A673 (cell line): ENCODE measurements around the gene CSRP1. TPM values are rescaled to one million over a fixed set of nuclear protein-coding genes. Genes with fewer than 3 reads are reported as not detected.
A peak's percentile ranks its signal among the peaks of the same experiment; 100 is the strongest.
"Not testable (repeated sequence)": the region's sequence is repeated elsewhere in the genome, so short reads cannot be mapped to it uniquely, and the experiment has no call there.

Source experiments
- BruUV-seq: library from RNA; stranded (reverse); fragments of 400-500 nt; replicated peaks from 2 replicates; lab custom pipeline; 2021; lab: Mats Ljungman, UMichigan
- CTCF ChIA-PET: fragments of 300-600 bp; sonication (Branson Sonifier 250); formaldehyde crosslinking; loops from one replicate; lab custom pipeline; 2022; ENCODE audit warnings: antibody characterized with exemption; lab: Charles Lee
- POLR2A ChIA-PET: fragments of 300-600 bp; sonication (Branson Sonifier 250); formaldehyde crosslinking; loops from one replicate; lab custom pipeline; 2022; ENCODE audit warnings: antibody characterized with exemption; ENCODE audit not compliant: low non-redundant PET; lab: Charles Lee
- DNase-seq: peaks from one replicate; pipeline ENCODE4 v3.0.0-alpha.2; 2015; ENCODE audit warnings: low spot score
- H3K27ac ChIP-seq: fragments of 200-600 bp; sonication (generic); 2 replicates; pipeline ENCODE4 v1.5.1; 2016; ENCODE audit warnings: mixed run types, low read depth, mild to moderate bottlenecking, mixed read lengths, antibody characterized with exemption, low read length; ENCODE audit not compliant: poor library complexity, severe bottlenecking
- H3K27me3 ChIP-seq: fragments of 200-600 bp; sonication (generic); replicated peaks from 2 replicates; pipeline ENCODE4 v1.6.1; 2017; ENCODE audit warnings: mixed run types, low read depth, mild to moderate bottlenecking, mixed read lengths, antibody characterized with exemption, low read length; ENCODE audit not compliant: insufficient read depth, poor library complexity
- H3K36me3 ChIP-seq: fragments of 200-600 bp; sonication (generic); 2 replicates; pipeline ENCODE4 v1.6.1; 2016; ENCODE audit warnings: mixed run types, mild to moderate bottlenecking, mixed read lengths, antibody characterized with exemption, low read length; ENCODE audit not compliant: insufficient read depth, poor library complexity, severe bottlenecking
- H3K4me1 ChIP-seq: fragments of 200-600 bp; sonication (generic); 2 replicates; pipeline ENCODE4 v1.6.1; 2017; ENCODE audit warnings: mixed run types, mild to moderate bottlenecking, mixed read lengths, antibody characterized with exemption, low read length; ENCODE audit not compliant: insufficient read depth, poor library complexity, severe bottlenecking
- H3K4me3 ChIP-seq: fragments of 200-600 bp; sonication (generic); 2 replicates; pipeline ENCODE4 v1.5.1; 2016; ENCODE audit warnings: low read depth, mixed run types, mild to moderate bottlenecking, mixed read lengths, low read length; ENCODE audit not compliant: poor library complexity, severe bottlenecking
- H3K9me3 ChIP-seq: fragments of 200-600 bp; sonication (generic); 2 replicates; pipeline ENCODE4 v1.6.1; 2016; ENCODE audit warnings: mixed run types, low read depth, mild to moderate bottlenecking, mixed read lengths, antibody characterized with exemption, low read length; ENCODE audit not compliant: poor library complexity, severe bottlenecking
- CTCF ChIP-seq: fragments of 300-800, 200-600 bp; sonication (generic); conservative IDR thresholded peaks from 2 replicates; pipeline ENCODE4 v1.5.1; 2017; ENCODE audit warnings: low read depth, mild to moderate bottlenecking, antibody characterized with exemption, low read length, moderate library complexity, mixed read lengths
- EZH2 ChIP-seq: fragments of 200-600 bp; sonication (generic); IDR thresholded peaks from 2 replicates; pipeline ENCODE4 v1.6.1; 2017; ENCODE audit warnings: borderline replicate concordance, low read depth, mild to moderate bottlenecking, mixed read lengths, antibody characterized with exemption, low read length; ENCODE audit not compliant: poor library complexity, severe bottlenecking
- intact Hi-C: fragments of 100-400 bp; cut with micrococcal nuclease; formaldehyde crosslinking; loops from one replicate; pipeline ENCODE4 v1.10.0; 2022; ENCODE audit not compliant: unreplicated experiment
- total RNA-seq: library from RNA; stranded (reverse); gene quantifications from 2 replicates; pipeline ENCODE4 v1.2.3, GENCODE V29; 2021

CSRP1 gene
- total RNA-seq, 1 experiment from 2014 or later = 517 TPM

GRCh38 chr1:201473296-201473695 is 33.6 kb downstream of the CSRP1 start:
- no TSS peak for BruUV-seq

DNA sequence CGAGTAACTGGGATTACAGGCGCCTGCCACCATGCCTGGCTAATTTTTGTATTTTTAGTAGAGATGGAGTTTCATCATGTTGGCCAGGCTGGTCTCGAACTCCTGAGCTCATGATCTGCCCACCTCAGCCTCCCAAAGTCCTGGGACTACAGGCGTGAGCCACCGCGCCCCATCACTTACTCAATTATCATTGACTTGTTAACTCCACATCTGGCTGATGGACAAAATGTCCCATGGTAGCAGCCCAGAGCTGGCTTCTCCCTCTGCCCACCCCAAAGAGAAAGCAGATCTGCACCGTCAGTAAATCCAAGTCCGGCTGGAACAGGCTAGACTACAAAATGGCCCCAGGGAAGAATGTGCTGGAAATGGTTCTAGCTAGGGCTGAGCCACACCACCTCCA is 34.6 kb downstream of the CSRP1 start:
- DNase-seq = not testable (repeated sequence)
- CTCF ChIA-PET = interaction anchor here (0.6 kb wide), 2 partner anchors 41 to 1768 kb away, joined by 3 read pairs; no protein-coding TSS in a partner anchor

More at GRCh38 chr1:201473296-201473695, 33.6 kb downstream of the CSRP1 start:
- ChIA-PET POLR2A (no interaction called here), CTCF (no interaction called here)
- TF ChIP-seq EZH2 = no peak
- no peak for TF ChIP-seq CTCF
- no peak for DNase-seq
- no peak overlapping the region for H3K4me3 ChIP-seq
- no peaks in the 10 kb centered on the region for H3K27me3 ChIP-seq
- no peaks in the 10 kb centered on the region for H3K36me3 ChIP-seq
- H3K4me1 ChIP-seq = peaks cover 29% of the 10 kb centered on the region
- no peak overlapping the region for H3K27ac ChIP-seq
- intact Hi-C loops = no loop called here
- H3K9me3 ChIP-seq = no peaks in the 10 kb centered on the region

DNA sequence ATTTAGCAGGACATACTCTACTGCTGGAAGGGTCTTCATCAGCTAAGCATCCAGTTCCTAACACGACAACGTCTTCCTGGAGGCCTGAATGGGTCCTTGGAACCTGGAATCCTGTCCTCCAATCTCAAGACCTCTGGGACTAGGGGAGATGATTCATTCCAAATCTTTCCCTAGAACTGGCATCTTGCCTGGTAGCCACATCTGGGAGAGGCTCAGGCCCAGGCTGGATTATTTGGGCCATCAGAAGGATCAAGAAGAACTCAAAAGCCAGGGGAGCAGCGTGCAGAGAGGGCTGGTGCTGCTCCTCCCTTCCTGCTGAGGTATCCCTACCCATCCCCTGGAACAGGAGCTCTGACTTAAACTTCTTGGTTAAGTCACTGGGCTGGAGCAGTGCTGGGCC is 35.2 kb downstream of the CSRP1 start:
- POLR2A ChIA-PET = interaction anchor here (0.7 kb wide), 1 partner anchor 68 kb away, joined by 10 read pairs; no protein-coding TSS in a partner anchor
- intact Hi-C loops = no loop called here
- Histone ChIP-seq H3K9me3 (no peaks in the 10 kb centered on the region), H3K27ac (no peak overlapping the region), H3K4me3 (no peak overlapping the region), H3K36me3 (no peaks in the 10 kb centered on the region), H3K4me1 (peaks cover 23% of the 10 kb centered on the region), H3K27me3 (no peaks in the 10 kb centered on the region)
- peak; percentile 49 for DNase-seq
- no TSS peak for BruUV-seq
- CTCF ChIA-PET = interaction anchor here (0.6 kb wide), 1 partner anchor 41 kb away, joined by 3 read pairs; no protein-coding TSS in a partner anchor
- TF ChIP-seq EZH2 (no peak), CTCF (no peak)

More for the DNA sequence above, 34.6 kb downstream of the CSRP1 start:
- peaks cover 26% of the 10 kb centered on the region for H3K4me1 ChIP-seq
- H3K4me3 ChIP-seq, H3K27ac ChIP-seq, BruUV-seq, intact Hi-C loops, H3K36me3 ChIP-seq, H3K27me3 ChIP-seq, H3K9me3 ChIP-seq: not testable (repeated sequence)
- POLR2A ChIA-PET = interaction anchor here (0.7 to 0.8 kb wide), 2 partner anchors 68 to 136 kb away, joined by 10 to 29 read pairs; no protein-coding TSS in a partner anchor

DNA sequence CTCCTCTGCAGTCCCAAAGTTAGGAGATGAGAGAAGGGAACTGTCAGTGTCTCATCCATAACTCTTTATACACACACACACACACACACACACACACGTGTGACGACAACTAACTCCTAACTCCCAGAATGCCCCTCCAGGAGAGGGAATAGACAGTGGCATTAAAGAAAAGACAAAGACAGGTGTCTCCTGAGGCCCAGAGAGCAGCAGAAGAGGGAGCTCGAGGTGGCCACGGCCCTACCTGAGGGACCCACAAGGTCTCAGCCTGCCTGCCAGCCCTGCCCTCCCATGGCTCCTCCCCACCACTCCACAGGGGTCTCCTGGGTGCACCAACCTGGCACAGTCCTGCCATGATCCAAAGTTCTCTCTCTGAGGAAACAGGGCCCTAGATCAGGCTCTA is 36.3 kb downstream of the CSRP1 start:
- H3K36me3 ChIP-seq = peaks cover 8% of the 10 kb centered on the region
- BruUV-seq = no TSS peak
- ChIA-PET POLR2A (no interaction called here), CTCF (no interaction called here)
- peaks cover 21% of the 10 kb centered on the region for H3K4me1 ChIP-seq
- no peaks in the 10 kb centered on the region for H3K9me3 ChIP-seq
- TF ChIP-seq EZH2 = no peak
- TF ChIP-seq CTCF = no peak
- H3K27me3 ChIP-seq = no peaks in the 10 kb centered on the region
- no peak overlapping the region for H3K27ac ChIP-seq
- no peak for DNase-seq
- intact Hi-C loops = no loop called here
- no peak overlapping the region for H3K4me3 ChIP-seq
